Activated naive CD4-positive, alpha-beta T cell (primary cell): Measurements from ENCODE around the gene MAST4.

ENCODE experiments used
- DNase-seq, 4 experiments: peaks; one replicate each; lab custom pipeline; 2025; lab: John Stamatoyannopoulos, UW

Gene MAST4

GRCh38 chr5:66697796-66698564 is 101.8 kb downstream of the MAST4 start:
- DNase-seq: no peak

DNA sequence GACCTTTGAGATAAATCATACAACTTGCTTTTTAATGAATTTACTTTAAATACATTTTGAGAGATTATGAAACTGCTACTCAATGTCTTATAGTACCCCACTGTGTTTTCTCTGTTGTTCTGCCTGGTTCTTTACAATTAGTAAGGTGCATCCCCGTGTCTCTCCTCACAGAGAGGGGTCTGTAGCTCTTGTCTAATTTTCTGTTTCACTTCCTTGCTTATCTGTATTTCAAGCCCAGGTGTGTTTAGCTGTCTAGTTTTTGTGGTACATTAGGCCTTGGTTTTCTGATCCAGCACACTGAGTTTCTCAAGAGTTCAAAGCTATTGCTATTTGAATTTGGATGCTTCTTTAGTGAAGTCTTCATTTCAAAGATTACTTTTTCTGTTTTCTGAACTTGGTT is 105.1 kb downstream of the MAST4 start:
- no peak for DNase-seq

DNA sequence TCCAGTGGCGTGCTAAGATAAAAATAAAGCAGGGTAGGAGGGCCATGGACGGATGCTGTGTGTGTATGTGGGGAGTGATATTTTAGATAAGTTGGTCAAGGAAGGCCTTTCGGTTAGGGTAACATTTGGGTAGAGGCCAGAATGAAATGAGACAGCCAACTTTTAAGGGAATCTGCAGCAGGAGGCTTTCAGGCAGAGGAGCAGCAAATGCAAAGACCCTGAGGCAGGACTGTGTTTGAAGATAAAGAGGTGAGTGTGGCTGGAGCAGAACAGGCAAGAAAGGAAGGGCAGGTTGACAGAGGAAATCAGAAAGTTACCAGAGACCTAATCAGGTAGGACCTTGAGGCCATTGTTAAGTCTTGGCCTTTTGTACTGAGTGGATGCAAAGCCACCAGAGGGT is 106.2 kb downstream of the MAST4 start:
- DNase-seq: no peak

- DNase-seq: no peak
Observed at GRCh38 chr5:66704790-66705425, 108.7 kb downstream of the MAST4 start.

DNA sequence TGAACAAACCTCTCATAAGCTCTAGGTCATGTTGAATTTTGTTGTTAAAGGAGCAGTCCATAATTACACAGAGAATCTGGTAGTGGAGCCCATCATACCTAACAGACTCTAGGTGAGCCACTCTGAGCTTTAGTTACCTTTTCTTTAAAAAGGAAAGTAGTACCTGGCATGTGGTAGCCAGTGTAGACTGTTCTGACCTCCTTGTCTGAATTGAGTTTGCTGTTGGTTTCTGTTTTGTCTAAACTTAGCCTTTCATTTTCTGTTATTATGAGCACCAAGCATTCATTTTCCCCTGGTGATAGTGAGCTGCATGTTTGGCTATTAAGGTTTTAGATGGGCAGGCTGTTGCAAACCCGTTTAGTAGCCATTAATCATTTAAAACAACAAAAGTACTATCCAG is 112.2 kb downstream of the MAST4 start:
- no peak for DNase-seq

DNA sequence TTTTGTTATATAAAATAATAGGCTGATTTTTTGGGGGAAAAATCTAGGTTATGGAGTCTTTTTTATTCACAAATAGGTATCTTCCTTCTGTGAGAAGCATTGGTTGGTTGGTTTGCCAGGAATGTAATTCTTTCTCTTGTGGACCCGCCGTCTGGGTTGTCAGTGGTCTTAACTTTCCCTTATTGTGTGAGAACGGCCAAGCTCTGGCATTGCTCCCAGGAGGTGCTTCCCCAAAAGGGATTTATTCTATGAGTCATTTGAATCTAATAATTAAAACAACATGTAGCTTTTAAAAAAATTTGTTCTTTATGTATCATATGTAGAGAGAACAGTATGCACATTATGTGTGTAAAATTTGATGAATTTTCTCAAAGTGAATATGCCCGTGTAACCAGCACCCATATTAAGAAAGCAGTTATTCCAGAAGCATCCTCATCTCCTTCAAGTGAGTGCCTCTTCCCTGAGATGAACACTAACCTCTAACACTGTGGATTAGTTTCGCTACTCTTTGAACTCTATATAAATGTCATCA is 114.4 kb downstream of the MAST4 start:
- DNase-seq: no peak

- no peak for DNase-seq
Observed at GRCh38 chr5:66713998-66714397, 117.8 kb downstream of the MAST4 start.

- no peak for DNase-seq
Observed at GRCh38 chr5:66717455-66718373, 121.5 kb downstream of the MAST4 start.

DNA sequence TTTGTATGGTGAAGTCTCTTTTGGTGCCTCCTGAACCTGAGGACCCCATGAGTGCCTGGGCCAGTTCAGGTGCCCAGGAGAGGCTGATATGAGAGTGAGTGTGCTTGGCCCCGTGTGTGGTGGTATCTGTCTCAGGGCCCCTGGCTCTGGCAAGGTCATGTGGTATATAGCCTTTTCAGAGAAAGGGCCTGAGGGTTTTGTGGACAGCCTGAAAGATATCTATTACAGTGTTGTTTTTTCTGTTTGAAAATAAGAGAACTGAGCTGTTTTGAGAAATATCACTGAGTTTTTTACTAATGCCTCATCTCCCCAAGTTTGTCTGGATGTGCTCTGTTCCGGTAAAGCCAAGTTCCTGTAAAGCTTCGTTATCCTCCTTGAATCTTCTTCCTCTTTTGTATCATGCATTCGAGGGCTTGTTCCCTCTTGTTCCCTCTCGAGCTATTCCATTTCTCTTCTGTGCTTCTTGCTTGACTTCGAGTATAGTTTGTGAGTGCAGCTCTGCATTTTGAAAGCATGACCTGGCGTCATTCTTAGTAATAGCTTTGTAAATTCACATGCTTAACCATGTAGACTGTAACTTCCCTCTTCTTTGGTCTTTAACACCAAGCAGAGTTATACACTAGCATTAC is 122.3 kb downstream of the MAST4 start:
- DNase-seq: no peak

- no peak for DNase-seq
Observed at GRCh38 chr5:66720780-66721179, 124.6 kb downstream of the MAST4 start.

DNA sequence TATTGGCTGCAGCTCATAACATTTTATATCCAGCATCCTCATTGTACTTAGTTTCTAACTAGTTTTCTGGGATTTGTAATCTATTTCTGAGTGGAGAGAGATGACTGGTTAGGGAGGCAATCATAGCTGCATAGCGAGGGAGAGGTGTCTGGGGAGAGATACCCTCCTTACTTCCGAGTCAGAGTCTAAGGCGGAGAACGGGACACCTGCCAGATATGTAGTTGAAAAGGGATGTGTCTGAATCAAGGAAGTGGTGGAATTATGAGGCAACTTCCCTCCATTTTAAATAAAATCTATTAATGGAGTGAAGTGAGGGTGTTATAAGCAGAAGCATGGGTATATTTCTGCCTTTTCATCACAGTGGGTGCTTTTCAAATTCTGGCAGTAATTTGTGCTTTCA is 126.5 kb downstream of the MAST4 start:
- DNase-seq: no peak

GRCh38 chr5:66724349-66725139 is 128.4 kb downstream of the MAST4 start:
- DNase-seq: no peak

DNA sequence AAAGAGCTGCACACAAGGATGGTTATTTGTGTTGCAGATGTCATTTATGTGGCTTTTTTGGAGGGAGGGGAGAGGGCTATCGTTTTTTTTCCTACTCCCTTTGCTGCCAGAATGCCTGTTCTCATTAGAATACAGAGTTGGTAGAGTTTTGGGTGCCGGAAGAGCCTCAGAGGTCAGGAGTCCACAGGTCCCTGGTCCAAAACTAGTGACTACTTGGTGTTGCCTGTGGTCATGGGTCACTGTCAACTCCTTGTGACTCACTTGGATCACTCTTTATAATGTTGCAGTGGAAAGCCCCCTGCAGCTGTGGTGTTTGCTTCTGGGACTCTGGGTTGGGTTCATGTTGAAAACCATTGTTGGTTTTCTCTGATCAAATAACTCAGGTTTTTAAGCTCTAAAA is 131.4 kb downstream of the MAST4 start:
- DNase-seq: no peak

DNA sequence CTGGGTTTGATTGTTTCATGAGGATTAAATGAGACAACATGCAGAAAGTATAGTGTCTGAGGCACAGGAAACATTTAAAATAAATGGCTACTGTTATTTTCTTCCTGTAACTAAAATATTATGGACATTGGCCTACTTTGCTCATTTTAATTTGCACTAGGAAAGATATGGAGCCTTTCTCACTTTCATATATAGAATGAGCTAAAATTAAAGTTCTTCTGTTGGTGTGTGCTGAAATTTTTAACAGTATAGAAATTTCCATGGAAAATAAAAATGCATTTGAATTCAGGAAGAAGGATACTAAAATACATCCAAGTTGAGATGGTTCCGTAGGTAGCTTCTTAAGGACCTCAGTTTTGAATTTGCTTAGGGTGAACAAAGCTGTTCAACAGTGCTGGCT is 131.9 kb downstream of the MAST4 start:
- no peak for DNase-seq

DNA sequence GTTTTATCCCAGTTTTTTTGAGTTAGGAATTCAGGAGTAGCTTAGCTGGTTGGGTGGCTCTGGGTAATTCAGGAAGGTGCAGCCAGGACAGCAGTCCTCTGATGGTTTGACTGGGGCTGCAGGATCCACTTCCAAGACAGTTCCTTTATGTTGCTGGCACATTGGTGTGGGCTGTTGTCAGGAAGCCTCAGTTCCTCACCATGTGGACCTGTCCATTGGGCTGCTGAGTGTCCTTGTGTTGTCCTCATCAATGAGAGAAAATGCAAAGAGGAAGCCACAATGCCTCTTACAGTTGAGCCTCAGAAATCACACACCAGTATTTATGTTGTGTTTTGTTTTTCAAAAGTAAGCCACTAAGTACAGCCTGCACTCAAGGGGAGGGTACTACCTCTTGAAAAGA is 140.9 kb downstream of the MAST4 start:
- DNase-seq: no peak

- DNase-seq: no peak
Observed at GRCh38 chr5:66738136-66738535, 141.9 kb downstream of the MAST4 start.

DNA sequence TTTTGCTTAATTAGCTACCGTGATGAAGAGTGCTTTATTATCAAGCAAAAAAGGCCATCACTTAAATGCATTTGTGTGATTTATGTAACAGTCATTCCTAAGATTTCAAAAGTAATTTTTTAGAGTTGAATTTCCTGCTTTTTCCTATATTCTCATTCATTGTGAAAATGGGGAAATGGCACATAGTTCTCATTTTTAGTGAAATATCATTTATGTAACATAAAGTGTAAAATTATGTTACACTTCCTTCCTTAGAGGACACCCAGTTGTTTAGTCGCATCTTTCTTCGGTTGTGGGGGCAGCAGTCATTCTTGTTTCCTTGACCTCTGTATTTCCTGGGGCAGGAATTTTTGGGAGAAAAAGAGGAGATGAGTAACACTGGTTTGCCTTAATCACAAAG is 142.8 kb downstream of the MAST4 start:
- no peak for DNase-seq

GRCh38 chr5:66739951-66740350 is 143.8 kb downstream of the MAST4 start:
- DNase-seq: no peak

GRCh38 chr5:66741394-66741793 is 145.2 kb downstream of the MAST4 start:
- no peak for DNase-seq

DNA sequence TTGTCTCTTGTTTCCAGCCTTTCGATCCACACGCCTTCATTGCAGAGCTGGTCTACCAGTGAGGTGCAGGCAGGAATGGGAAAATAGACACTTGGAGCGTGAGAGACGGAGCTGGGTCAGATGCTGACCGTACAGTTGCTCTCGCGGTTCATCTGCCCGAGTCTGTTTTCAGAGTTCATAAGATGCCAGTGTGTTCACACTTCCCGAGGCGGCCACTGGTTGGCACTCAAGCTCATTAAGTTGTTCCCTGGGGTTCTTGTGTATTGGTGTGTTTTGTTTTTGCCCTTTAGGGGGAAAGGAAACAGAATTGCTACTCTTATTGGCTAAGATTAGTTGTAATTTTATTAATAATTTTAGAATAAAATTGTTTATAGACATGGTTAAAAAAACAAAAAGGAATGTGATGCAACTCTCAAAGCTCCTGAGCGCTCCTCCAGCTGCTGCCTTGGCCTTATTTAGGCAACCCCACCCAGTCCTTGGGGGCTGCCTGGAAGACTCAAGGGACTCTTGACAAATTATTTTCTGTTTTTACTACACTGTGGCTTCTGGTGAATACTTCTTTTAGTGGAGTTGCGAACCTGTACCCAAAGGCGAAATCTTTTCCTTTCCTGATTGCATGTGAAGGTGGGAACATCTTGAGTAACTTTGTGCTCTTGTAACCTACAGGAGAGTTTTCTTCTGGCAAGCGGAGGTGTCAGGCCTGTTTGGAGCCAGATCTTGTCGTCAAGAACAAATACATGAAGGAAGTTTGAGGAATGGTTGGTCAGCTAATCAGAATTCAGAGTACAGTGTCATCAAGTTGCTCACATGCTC is 146.1 kb downstream of the MAST4 start:
- DNase-seq: no peak
